ENCODE measurements around the gene CBFA2T2. TPM values are rescaled to one million over a fixed set of nuclear protein-coding genes. Genes with fewer than 3 reads are reported as not detected.

Gene CBFA2T2
- total and polyA plus RNA-seq, 10 of the 15 experiments (the other 5 are each of a cell fraction or from before 2014, with no cell fraction given): 0.61 to 8.6 (median 5.5) TPM

DNA sequence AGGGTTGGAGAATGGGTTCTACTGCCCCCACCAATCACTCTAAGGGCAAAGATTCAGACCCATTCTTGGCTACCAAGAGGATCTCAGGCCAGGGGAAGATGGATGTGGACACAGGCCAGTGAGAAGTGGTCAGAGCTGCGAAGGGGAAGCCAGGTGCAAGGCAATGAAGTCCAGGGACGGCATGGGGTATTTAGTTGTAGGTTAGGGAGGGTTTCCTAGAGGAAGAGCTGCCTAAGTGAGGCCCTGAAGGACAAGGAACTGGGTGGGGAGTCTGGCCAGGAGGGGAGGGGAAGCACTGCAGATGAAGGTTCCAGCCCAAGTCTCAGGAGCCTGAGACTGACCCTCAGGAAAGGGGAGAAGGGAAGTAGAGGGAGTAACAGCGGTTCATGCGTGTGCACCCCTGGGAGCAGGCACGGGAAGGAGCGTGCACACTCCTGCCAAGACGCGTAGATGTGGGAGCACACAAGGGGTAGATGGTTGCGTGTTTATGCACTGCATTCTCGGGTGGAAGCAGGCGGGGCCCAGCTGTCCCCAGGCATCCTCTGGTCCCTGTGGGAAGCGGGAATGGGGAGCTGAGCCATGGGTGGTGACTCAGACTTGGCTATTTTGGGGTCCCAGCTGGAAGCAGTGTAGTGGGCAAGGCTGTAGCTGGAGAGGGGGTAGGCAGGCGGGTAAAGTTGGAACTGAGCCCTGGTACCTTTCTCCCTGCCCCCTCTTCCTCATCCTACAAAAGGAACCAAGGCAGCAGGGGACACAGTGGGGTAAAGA, 180.2 kb downstream of the CBFA2T2 start (continued):
- TF ChIP-seq, protein P1, sequence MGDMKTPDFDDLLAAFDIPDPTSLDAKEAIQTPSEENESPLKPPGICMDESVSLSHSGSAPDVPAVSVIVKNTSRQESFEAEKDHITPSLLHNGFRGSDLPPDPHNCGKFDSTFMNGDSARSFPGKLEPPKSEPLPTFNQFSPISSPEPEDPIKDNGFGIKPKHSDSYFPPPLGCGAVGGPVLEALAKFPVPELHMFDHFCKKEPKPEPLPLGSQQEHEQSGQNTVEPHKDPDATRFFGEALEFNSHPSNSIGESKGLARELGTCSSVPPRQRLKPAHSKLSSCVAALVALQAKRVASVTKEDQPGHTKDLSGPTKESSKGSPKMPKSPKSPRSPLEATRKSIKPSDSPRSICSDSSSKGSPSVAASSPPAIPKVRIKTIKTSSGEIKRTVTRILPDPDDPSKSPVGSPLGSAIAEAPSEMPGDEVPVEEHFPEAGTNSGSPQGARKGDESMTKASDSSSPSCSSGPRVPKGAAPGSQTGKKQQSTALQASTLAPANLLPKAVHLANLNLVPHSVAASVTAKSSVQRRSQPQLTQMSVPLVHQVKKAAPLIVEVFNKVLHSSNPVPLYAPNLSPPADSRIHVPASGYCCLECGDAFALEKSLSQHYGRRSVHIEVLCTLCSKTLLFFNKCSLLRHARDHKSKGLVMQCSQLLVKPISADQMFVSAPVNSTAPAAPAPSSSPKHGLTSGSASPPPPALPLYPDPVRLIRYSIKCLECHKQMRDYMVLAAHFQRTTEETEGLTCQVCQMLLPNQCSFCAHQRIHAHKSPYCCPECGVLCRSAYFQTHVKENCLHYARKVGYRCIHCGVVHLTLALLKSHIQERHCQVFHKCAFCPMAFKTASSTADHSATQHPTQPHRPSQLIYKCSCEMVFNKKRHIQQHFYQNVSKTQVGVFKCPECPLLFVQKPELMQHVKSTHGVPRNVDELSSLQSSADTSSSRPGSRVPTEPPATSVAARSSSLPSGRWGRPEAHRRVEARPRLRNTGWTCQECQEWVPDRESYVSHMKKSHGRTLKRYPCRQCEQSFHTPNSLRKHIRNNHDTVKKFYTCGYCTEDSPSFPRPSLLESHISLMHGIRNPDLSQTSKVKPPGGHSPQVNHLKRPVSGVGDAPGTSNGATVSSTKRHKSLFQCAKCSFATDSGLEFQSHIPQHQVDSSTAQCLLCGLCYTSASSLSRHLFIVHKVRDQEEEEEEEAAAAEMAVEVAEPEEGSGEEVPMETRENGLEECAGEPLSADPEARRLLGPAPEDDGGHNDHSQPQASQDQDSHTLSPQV (IDR thresholded peaks at IDR 0.05): no peak
- no peak for TF ChIP-seq GATAD2B (conservative IDR thresholded peaks at IDR 0.05; ENCODE audit: low read depth)
- no peak for TF ChIP-seq NRF1 (conservative IDR thresholded peaks at IDR 0.05; ENCODE audit: low read depth, low read length)
- TF ChIP-seq IKZF2 (IDR thresholded peaks at IDR 0.05): no peak
- no peak for TF ChIP-seq MXI1 (IDR thresholded peaks at IDR 0.05; ENCODE audit: low read depth, low read length)
- no peak for TF ChIP-seq STAT1 (conservative IDR thresholded peaks at IDR 0.05)
- TF ChIP-seq MEF2B (IDR thresholded peaks at IDR 0.05; ENCODE audit: partially characterized antibody, poor library complexity, severe bottlenecking): no peak
